Dermis blood vessel endothelial cell (primary cell): ENCODE results near the gene PRAMEF8. TPM values are rescaled to one million over a fixed set of nuclear protein-coding genes. Genes with fewer than 3 reads are reported as not detected.

ENCODE experiments used
- total RNA-seq: library from RNA; depleted of rRNA; stranded (reverse); fragments of >200 nt; gene quantifications from 2 replicates; pipeline ENCODE4 v1.2.3, GENCODE V29; 2014

The PRAMEF8 gene
- total RNA-seq, 1 donor from 2014 or later = not detected

Other genes with a start within 250 kb of the PRAMEF8 start
- not detected in 2 replicates for gene PRAMEF27, start 228.6 kb downstream of the PRAMEF8 start, total RNA-seq
- not detected in 2 replicates for gene HNRNPCL3, start 224.4 kb downstream of the PRAMEF8 start, total RNA-seq
- not detected in 2 replicates for gene PRAMEF25, start 214.4 kb downstream of the PRAMEF8 start, total RNA-seq
- gene HNRNPCL2, start 168.3 kb downstream of the PRAMEF8 start, total RNA-seq = not detected in 2 replicates
- gene PRAMEF26, start 129.1 kb downstream of the PRAMEF8 start, total RNA-seq = not detected in 2 replicates
- gene HNRNPCL4, start 119.5 kb downstream of the PRAMEF8 start, total RNA-seq = not detected in 2 replicates
- gene PRAMEF9, start 113.3 kb downstream of the PRAMEF8 start, total RNA-seq = not detected in 2 replicates
- gene PRAMEF13, start 83.7 kb downstream of the PRAMEF8 start, total RNA-seq = not detected in 2 replicates
- gene PRAMEF18, start 59.0 kb downstream of the PRAMEF8 start, total RNA-seq = not detected in 2 replicates
- not detected in 2 replicates for gene PRAMEF5, start 30.9 kb downstream of the PRAMEF8 start, total RNA-seq
- not detected in 2 replicates for gene PRAMEF33, start 18.4 kb upstream of the PRAMEF8 start, total RNA-seq
- gene PRAMEF15, start 30.4 kb upstream of the PRAMEF8 start, total RNA-seq = not detected in 2 replicates
- not detected in 2 replicates for gene PRAMEF14, start 62.0 kb upstream of the PRAMEF8 start, total RNA-seq
- not detected in 2 replicates for gene PRAMEF19, start 86.8 kb upstream of the PRAMEF8 start, total RNA-seq
- gene PRAMEF17, start 104.5 kb upstream of the PRAMEF8 start, total RNA-seq = not detected in 2 replicates
- gene PRAMEF20, start 125.3 kb upstream of the PRAMEF8 start, total RNA-seq = not detected in 2 replicates
- gene LRRC38, start 228.9 kb upstream of the PRAMEF8 start, total RNA-seq = 0.09 and 0.17 TPM in 2 replicates